ENCODE results near the gene IFRD1. TPM values are rescaled to one million over a fixed set of nuclear protein-coding genes. Genes with fewer than 3 reads are reported as not detected.
A peak's percentile ranks its signal among the peaks of the same experiment; 100 is the strongest.

Gene IFRD1
- total RNA-seq, 1 donor from 2014 or later, result 168 TPM

- H3K36me3 Mint-ChIP-seq (ENCODE audit: unreplicated experiment), result no peaks in the 10 kb centered on the region
- no peak for TF ChIP-seq CTCF (IDR thresholded peaks at IDR 0.05; ENCODE audit: partially characterized antibody, unreplicated experiment)
Measured at GRCh38 chr7:112447406-112447805, 2.9 kb upstream of the IFRD1 start.

GRCh38 chr7:112448381-112448780, 1.9 kb upstream of the IFRD1 start:
- peaks cover 16% of the 10 kb centered on the region for H3K9me3 Mint-ChIP-seq (ENCODE audit: unreplicated experiment)
- H3K36me3 Mint-ChIP-seq (ENCODE audit: unreplicated experiment), result no peaks in the 10 kb centered on the region
- TF ChIP-seq CTCF (IDR thresholded peaks at IDR 0.05; ENCODE audit: partially characterized antibody, unreplicated experiment), result no peak
- peaks cover 9% of the 10 kb centered on the region for H3K27me3 Mint-ChIP-seq (ENCODE audit: unreplicated experiment)
- DNase-seq, result no peak
- H3K4me1 Mint-ChIP-seq (ENCODE audit: low read depth, unreplicated experiment), result peaks cover 13% of the 10 kb centered on the region
- H3K27ac Mint-ChIP-seq (ENCODE audit: unreplicated experiment), result no peak overlapping the region
- H3K4me3 Mint-ChIP-seq (ENCODE audit: unreplicated experiment), result peak overlapping the region; percentile 98

More at GRCh38 chr7:112447406-112447805, 2.9 kb upstream of the IFRD1 start:
- Mint-ChIP-seq H3K4me3 (ENCODE audit: unreplicated experiment) (no peak overlapping the region), H3K27ac (ENCODE audit: unreplicated experiment) (no peak overlapping the region), H3K27me3 (ENCODE audit: unreplicated experiment) (peaks cover 9% of the 10 kb centered on the region), H3K4me1 (ENCODE audit: low read depth, unreplicated experiment) (peaks cover 10% of the 10 kb centered on the region), H3K9me3 (ENCODE audit: unreplicated experiment) (peaks cover 16% of the 10 kb centered on the region)
- DNase-seq, result no peak

- H3K27me3 Mint-ChIP-seq (ENCODE audit: unreplicated experiment), result peaks cover 9% of the 10 kb centered on the region
- H3K4me3 Mint-ChIP-seq (ENCODE audit: unreplicated experiment), result peak overlapping the region; percentile 98
- TF ChIP-seq CTCF (IDR thresholded peaks at IDR 0.05; ENCODE audit: partially characterized antibody, unreplicated experiment), result no peak
- H3K9me3 Mint-ChIP-seq (ENCODE audit: unreplicated experiment), result peaks cover 16% of the 10 kb centered on the region
- H3K4me1 Mint-ChIP-seq (ENCODE audit: low read depth, unreplicated experiment), result peaks cover 15% of the 10 kb centered on the region
- peak overlapping the region; percentile 41 for H3K27ac Mint-ChIP-seq (ENCODE audit: unreplicated experiment)
- no peak for DNase-seq
- H3K36me3 Mint-ChIP-seq (ENCODE audit: unreplicated experiment), result no peaks in the 10 kb centered on the region
Measured at GRCh38 chr7:112448891-112449290, 1.4 kb upstream of the IFRD1 start.

GRCh38 chr7:112449353-112449752, 907 bp upstream of the IFRD1 start:
- TF ChIP-seq CTCF (IDR thresholded peaks at IDR 0.05; ENCODE audit: partially characterized antibody, unreplicated experiment), result no peak
- Mint-ChIP-seq H3K4me1 (ENCODE audit: low read depth, unreplicated experiment) (peaks cover 15% of the 10 kb centered on the region), H3K27me3 (ENCODE audit: unreplicated experiment) (peaks cover 9% of the 10 kb centered on the region), H3K9me3 (ENCODE audit: unreplicated experiment) (peaks cover 16% of the 10 kb centered on the region), H3K36me3 (ENCODE audit: unreplicated experiment) (no peaks in the 10 kb centered on the region), H3K4me3 (ENCODE audit: unreplicated experiment) (peak overlapping the region; percentile 98), H3K27ac (ENCODE audit: unreplicated experiment) (peak overlapping the region; percentile 98)
- DNase-seq, result no peak

- Mint-ChIP-seq H3K4me3 (ENCODE audit: unreplicated experiment) (peak overlapping the region; percentile 98), H3K4me1 (ENCODE audit: low read depth, unreplicated experiment) (peaks cover 17% of the 10 kb centered on the region), H3K9me3 (ENCODE audit: unreplicated experiment) (peaks cover 16% of the 10 kb centered on the region), H3K27me3 (ENCODE audit: unreplicated experiment) (peaks cover 10% of the 10 kb centered on the region), H3K36me3 (ENCODE audit: unreplicated experiment) (no peaks in the 10 kb centered on the region), H3K27ac (ENCODE audit: unreplicated experiment) (peak overlapping the region; percentile 98)
- TF ChIP-seq CTCF (IDR thresholded peaks at IDR 0.05; ENCODE audit: partially characterized antibody, unreplicated experiment), result no peak
- peak; percentile 93 for DNase-seq
Measured at GRCh38 chr7:112450807-112451761, 824 bp downstream of the IFRD1 start.

Measured in glutamatergic neuron (in vitro differentiated cells).